ENCODE results near the gene ALDH1L1.

ALDH1L1 gene

GRCh38 chr3:126200534-126200933, 20.1 kb upstream of the ALDH1L1 start:
- Histone ChIP-seq H3K4me3 (ENCODE audit: low read depth, low read length) (no peak overlapping the region), H3K36me3 (ENCODE audit: control insufficient read depth in 2 of 2, insufficient read depth in 1 of 2, low read length in 2 of 2) (no peaks in the 10 kb centered on the region), H3K27ac (ENCODE audit: extremely low read depth, low read depth, low read length) (no peak overlapping the region), H3K4me1 (ENCODE audit: control insufficient read depth, insufficient read depth, low read length) (no peaks in the 10 kb centered on the region), H3K9me3 (ENCODE audit: control insufficient read depth, insufficient read depth, low read depth, low read length) (no peaks in the 10 kb centered on the region)
- ChIA-PET CTCF (interaction anchor here (3.9 kb wide), 1 partner anchor 67 kb away, joined by 39 read pairs; no protein-coding TSS in a partner anchor), POLR2A (interaction anchor here (2.2 kb wide), 1 partner anchor 8 kb away, joined by 4 read pairs; no protein-coding TSS in a partner anchor)
- TF ChIP-seq ZNF140 (tag by site-specific recombination; IDR thresholded peaks at IDR 0.05) (no peak), ZNF596 (tag by site-specific recombination; IDR thresholded peaks at IDR 0.05) (no peak), ZNF416 (tag by site-specific recombination; IDR thresholded peaks at IDR 0.05) (no peak), ZNF707 (tag by site-specific recombination; IDR thresholded peaks at IDR 0.05) (no peak), ZNF223 (tag by site-specific recombination; IDR thresholded peaks at IDR 0.05) (no peak), ZNF280D (tag by site-specific recombination; IDR thresholded peaks at IDR 0.05) (no peak), ZFP41 (tag by site-specific recombination; IDR thresholded peaks at IDR 0.05; ENCODE audit: borderline replicate concordance) (no peak)

- ChIA-PET CTCF (interaction anchor here (0.7 to 3.9 kb wide), 9 partner anchors 9 to 404 kb away, joined by 3 to 39 read pairs (median 4); no protein-coding TSS in a partner anchor), POLR2A (interaction anchor here (0.6 to 2.2 kb wide), 2 partner anchors 9 to 83 kb away, joined by 3 to 4 read pairs; no protein-coding TSS in a partner anchor)
- Histone ChIP-seq H3K27ac (ENCODE audit: extremely low read depth, low read depth, low read length) (no peak overlapping the region), H3K36me3 (ENCODE audit: control insufficient read depth in 2 of 2, insufficient read depth in 1 of 2, low read length in 2 of 2) (no peaks in the 10 kb centered on the region), H3K4me3 (ENCODE audit: low read depth, low read length) (no peak overlapping the region), H3K4me1 (ENCODE audit: control insufficient read depth, insufficient read depth, low read length) (no peaks in the 10 kb centered on the region), H3K9me3 (ENCODE audit: control insufficient read depth, insufficient read depth, low read depth, low read length) (no peaks in the 10 kb centered on the region)
- TF ChIP-seq ZNF549 (tag by site-specific recombination; IDR thresholded peaks at IDR 0.05): no peak
- no peak for TF ChIP-seq PBX3 (CRISPR knock-in tag; IDR thresholded peaks at IDR 0.05)
- TF ChIP-seq ZNF350 (tag by site-specific recombination; IDR thresholded peaks at IDR 0.05): no peak
- TF ChIP-seq ZNF18 (tag by site-specific recombination; IDR thresholded peaks at IDR 0.05): no peak
- TF ChIP-seq ZNF768 (tag by site-specific recombination; IDR thresholded peaks at IDR 0.05): no peak
- TF ChIP-seq ZNF692 (tag by site-specific recombination; IDR thresholded peaks at IDR 0.05): no peak
- no peak for TF ChIP-seq ZNF202 (tag by site-specific recombination; IDR thresholded peaks at IDR 0.05; ENCODE audit: borderline replicate concordance)
- no peak for TF ChIP-seq ZNF146 (tag by site-specific recombination; IDR thresholded peaks at IDR 0.05)
- no peak for TF ChIP-seq ZBTB20 (tag by site-specific recombination; IDR thresholded peaks at IDR 0.05)
- TF ChIP-seq ZNF433 (tag by site-specific recombination; IDR thresholded peaks at IDR 0.05; ENCODE audit: low read depth): no peak
- TF ChIP-seq ZNF223 (tag by site-specific recombination; IDR thresholded peaks at IDR 0.05): no peak
- no peak for TF ChIP-seq ZNF138 (tag by site-specific recombination; IDR thresholded peaks at IDR 0.05; ENCODE audit: borderline replicate concordance)
- no peak for TF ChIP-seq MEIS1 (CRISPR knock-in tag; IDR thresholded peaks at IDR 0.05; ENCODE audit: borderline replicate concordance)
- no peak for TF ChIP-seq GFI1B (tag by site-specific recombination; IDR thresholded peaks at IDR 0.05)
- TF ChIP-seq ZNF394 (tag by site-specific recombination; IDR thresholded peaks at IDR 0.05; ENCODE audit: borderline replicate concordance): no peak
These were observed 18.9 kb upstream of the ALDH1L1 start for GRCh38 chr3:126199256-126199655.
